Central memory CD8-positive, alpha-beta T cell (primary cell): ENCODE results near the gene ARRDC5.

Experiments used
- ATAC-seq: fragments of 150-1000 bp; cut with Tn5 transposase; replicated peaks from 2 replicates; pipeline ENCODE4 v1.10.0; 2022; ENCODE audit warnings: mild to moderate bottlenecking, moderate FRiP score, moderate number of reproducible peaks; ENCODE audit not compliant: poor library complexity, severe bottlenecking; ENCODE audit errors: extremely low read depth
- DNase-seq, 2 donors: peaks; one replicate each; pipeline ENCODE4 v3.0.0; 2021; ENCODE audit warnings: low spot score in 2 of 2
- H3K27ac Mint-ChIP-seq: one replicate; pipeline ENCODE4 v1.8.0; 2022; ENCODE audit warnings: low read depth, mild to moderate bottlenecking, moderate library complexity, mixed read lengths
- H3K27me3 Mint-ChIP-seq: one replicate; pipeline ENCODE4 v1.8.0; 2022; ENCODE audit warnings: mixed read lengths
- H3K36me3 Mint-ChIP-seq: one replicate; pipeline ENCODE4 v1.8.0; 2022; ENCODE audit warnings: mild to moderate bottlenecking, moderate library complexity, mixed read lengths; ENCODE audit not compliant: insufficient read depth
- H3K4me1 Mint-ChIP-seq: one replicate; pipeline ENCODE4 v1.8.0; 2022; ENCODE audit warnings: mixed read lengths
- H3K4me3 Mint-ChIP-seq: one replicate; pipeline ENCODE4 v1.8.0; 2022; ENCODE audit warnings: mild to moderate bottlenecking, moderate library complexity, mixed read lengths
- H3K9me3 Mint-ChIP-seq: one replicate; pipeline ENCODE4 v1.8.0; 2022; ENCODE audit warnings: mixed read lengths

The ARRDC5 gene

GRCh38 chr19:4922530-4923275 lies 20.0 kb upstream of the ARRDC5 start:
- ATAC-seq (no peak), DNase-seq (no peak)
- Mint-ChIP-seq H3K4me1 (no peaks in the 10 kb centered on the region), H3K36me3 (no peaks in the 10 kb centered on the region), H3K27me3 (no peaks in the 10 kb centered on the region), H3K4me3 (no peak overlapping the region), H3K9me3 (no peaks in the 10 kb centered on the region), H3K27ac (no peak overlapping the region)

DNA sequence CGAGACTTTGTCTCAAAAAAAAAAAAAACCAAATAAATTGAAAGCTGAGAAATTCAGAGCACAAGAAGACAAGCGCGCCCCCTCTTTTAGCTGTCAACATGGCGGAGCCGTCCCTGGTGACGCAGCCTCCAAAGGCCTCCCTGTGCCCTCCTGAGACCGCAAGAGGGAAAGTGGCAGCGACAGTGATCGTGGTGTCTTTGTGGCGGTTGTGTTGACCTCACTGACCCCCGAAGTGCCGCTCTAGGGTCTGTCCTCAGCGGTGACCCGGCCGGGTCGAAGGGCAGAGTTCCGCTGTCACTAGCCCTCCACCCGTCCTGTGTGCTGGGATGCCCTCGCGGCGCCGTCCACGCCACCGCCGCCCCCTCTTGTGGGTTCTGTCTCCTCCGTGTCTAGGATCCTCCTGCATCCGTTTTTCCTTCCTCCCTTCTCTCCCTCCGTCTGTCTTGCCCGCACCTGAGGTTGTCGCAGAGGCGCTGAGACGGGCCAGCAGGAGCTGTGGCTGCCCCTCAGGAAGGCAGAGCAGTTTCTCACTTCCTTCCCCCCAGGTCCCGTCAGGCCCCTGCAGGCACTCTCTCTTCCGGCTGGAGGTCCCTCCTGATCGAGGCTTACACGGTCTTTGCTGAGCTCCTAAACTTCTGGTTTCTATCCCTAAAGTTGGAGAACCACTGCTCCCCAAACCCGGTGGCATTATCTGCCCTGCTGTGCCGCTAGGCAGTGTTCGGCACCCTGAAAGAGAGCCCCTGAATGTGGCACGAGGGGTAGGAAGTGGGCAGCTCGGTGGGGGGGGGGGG lies 13.8 kb upstream of the ARRDC5 start:
- Mint-ChIP-seq H3K4me3 (peak overlapping the region; percentile 94), H3K4me1 (peaks cover 31% of the 10 kb centered on the region)

DNA sequence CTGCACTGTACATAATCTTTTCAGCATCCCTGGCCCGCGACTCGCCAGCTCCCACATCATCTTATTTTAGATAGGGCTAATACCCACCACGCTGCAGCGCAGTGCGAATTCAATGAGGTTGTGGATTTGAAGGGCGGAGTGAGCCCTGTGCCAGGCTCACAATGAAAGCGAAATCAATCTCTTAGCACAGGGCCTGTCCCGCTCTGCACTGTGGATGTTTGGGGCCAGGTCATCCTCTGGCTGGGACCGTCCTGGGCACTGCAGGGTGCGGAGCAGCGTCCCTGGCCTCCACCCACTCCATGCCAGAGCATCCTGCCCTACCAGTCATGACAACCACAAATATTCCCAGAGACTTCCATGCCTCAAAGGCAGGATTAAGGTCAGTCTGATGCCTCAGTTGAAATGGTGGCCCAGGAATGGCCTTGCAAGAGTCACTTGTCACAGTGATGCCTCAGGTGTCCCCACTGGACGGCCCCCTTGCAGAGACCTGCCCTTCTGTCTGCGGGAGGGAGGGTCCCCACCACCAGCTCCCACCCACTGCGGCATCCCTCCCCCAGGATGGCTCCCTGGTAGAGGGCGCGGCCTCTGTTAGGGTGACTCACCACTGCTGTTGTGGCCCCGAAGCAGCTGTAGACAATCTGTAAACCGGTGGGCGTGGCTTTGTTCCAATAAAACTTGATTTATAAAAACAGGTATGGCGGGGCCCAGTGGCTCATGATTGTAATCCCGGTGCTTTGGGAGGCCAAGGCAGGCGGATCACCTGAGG lies 12.2 kb upstream of the ARRDC5 start:
- Mint-ChIP-seq H3K27ac (peak overlapping the region; percentile 97), H3K4me1 (peaks cover 41% of the 10 kb centered on the region), H3K9me3 (no peaks in the 10 kb centered on the region), H3K36me3 (peaks cover 29% of the 10 kb centered on the region), H3K4me3 (peak overlapping the region; percentile 94), H3K27me3 (no peaks in the 10 kb centered on the region)
- DNase-seq: peak; percentile 50 to 66
- peak; percentile 70 for ATAC-seq

More for the DNA sequence above, 13.8 kb upstream of the ARRDC5 start:
- DNase-seq: peak; percentile 39 to 40
- Mint-ChIP-seq H3K36me3 (peaks cover 29% of the 10 kb centered on the region), H3K9me3 (no peaks in the 10 kb centered on the region), H3K27ac (peak overlapping the region; percentile 97), H3K27me3 (no peaks in the 10 kb centered on the region)
- ATAC-seq: peak; percentile 30

- Mint-ChIP-seq H3K27ac (peak overlapping the region; percentile 97), H3K4me1 (peaks cover 41% of the 10 kb centered on the region), H3K36me3 (peaks cover 29% of the 10 kb centered on the region), H3K27me3 (no peaks in the 10 kb centered on the region), H3K4me3 (peak overlapping the region; percentile 94), H3K9me3 (no peaks in the 10 kb centered on the region)
- ATAC-seq (peak; percentile 13), DNase-seq (peak in 1 of 2 donors; percentile 44)
Measured at GRCh38 chr19:4913996-4914735, 11.5 kb upstream of the ARRDC5 start.

DNA sequence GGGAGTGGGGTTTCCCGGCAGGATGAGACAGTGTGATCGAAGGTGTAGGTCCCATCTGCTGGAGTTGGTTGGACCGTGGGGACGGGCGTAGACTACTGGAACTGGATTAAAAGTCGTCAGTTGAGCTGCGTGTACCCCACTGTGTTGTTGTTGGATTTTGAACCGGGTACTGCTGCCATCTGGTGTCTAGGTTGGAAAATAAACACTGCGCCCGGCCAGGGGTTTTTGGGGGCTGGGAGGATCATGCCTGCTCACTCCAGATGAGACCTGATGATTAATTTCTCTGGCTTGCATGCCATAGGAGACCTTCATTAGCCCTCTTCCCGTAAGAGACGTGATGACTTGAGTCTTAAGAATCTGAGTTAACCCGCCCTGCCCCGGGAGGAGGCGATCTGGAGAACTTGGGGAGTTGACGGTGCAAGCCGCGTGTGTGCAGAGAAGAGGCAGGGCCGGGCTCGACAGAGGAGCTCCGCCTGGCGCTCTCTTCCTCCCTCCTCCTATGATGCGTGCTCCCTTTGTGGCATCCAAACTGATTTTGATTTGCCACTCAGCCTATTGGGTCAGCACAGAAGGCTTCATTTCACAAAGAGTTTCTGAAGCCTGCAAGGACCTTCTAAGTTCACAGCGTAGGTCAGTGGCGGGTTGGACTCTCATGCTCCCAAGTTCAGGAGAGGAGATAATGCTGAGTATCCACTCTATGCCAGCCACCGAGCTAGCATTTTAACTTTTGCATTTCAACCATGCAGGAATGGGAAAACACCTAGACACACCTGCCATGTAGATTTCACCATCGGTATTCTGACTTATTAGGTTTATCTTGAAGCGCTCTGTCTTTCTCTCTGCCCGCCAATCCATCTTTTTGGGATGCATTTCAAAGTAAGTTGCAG lies 9.3 kb upstream of the ARRDC5 start:
- peaks cover 33% of the 10 kb centered on the region for H3K36me3 Mint-ChIP-seq
- peaks cover 53% of the 10 kb centered on the region for H3K4me1 Mint-ChIP-seq
- DNase-seq (peak; percentile 49 to 63), ATAC-seq (peak; percentile 20)
- H3K27ac Mint-ChIP-seq: peak overlapping the region; percentile 87
- H3K9me3 Mint-ChIP-seq: no peaks in the 10 kb centered on the region
- peak overlapping the region; percentile 94 for H3K4me3 Mint-ChIP-seq
- H3K27me3 Mint-ChIP-seq: no peaks in the 10 kb centered on the region

- Mint-ChIP-seq H3K27ac (peak overlapping the region; percentile 87), H3K4me1 (peaks cover 59% of the 10 kb centered on the region), H3K4me3 (peak overlapping the region; percentile 94), H3K36me3 (peaks cover 30% of the 10 kb centered on the region), H3K27me3 (no peaks in the 10 kb centered on the region), H3K9me3 (no peaks in the 10 kb centered on the region)
- ATAC-seq: no peak
- no peak for DNase-seq
Measured at GRCh38 chr19:4911314-4911713, 8.6 kb upstream of the ARRDC5 start.

- peaks cover 62% of the 10 kb centered on the region for H3K4me1 Mint-ChIP-seq
- peaks cover 31% of the 10 kb centered on the region for H3K36me3 Mint-ChIP-seq
- H3K27ac Mint-ChIP-seq: peak overlapping the region; percentile 87
Measured at GRCh38 chr19:4910594-4911281, 8.0 kb upstream of the ARRDC5 start.

GRCh38 chr19:4909897-4910593 lies 7.3 kb upstream of the ARRDC5 start:
- Mint-ChIP-seq H3K27me3 (no peaks in the 10 kb centered on the region), H3K27ac (no peak overlapping the region), H3K4me1 (peaks cover 62% of the 10 kb centered on the region), H3K36me3 (peaks cover 30% of the 10 kb centered on the region), H3K9me3 (no peaks in the 10 kb centered on the region), H3K4me3 (peak overlapping the region; percentile 94)
- peak; percentile 64 for ATAC-seq
- peak; percentile 88 to 89 for DNase-seq

More at GRCh38 chr19:4910594-4911281, 8.0 kb upstream of the ARRDC5 start:
- H3K4me3 Mint-ChIP-seq: peak overlapping the region; percentile 94
- H3K9me3 Mint-ChIP-seq: no peaks in the 10 kb centered on the region
- DNase-seq (no peak), ATAC-seq (no peak)
- H3K27me3 Mint-ChIP-seq: no peaks in the 10 kb centered on the region

GRCh38 chr19:4909156-4909896 lies 6.6 kb upstream of the ARRDC5 start, which contains the start of gene UHRF1:
TSS of gene UHRF1 (plus strand) at chr19:4909501. CDS start at chr19:4910886, 1,385 bp downstream.
- no peaks in the 10 kb centered on the region for H3K27me3 Mint-ChIP-seq

DNA sequence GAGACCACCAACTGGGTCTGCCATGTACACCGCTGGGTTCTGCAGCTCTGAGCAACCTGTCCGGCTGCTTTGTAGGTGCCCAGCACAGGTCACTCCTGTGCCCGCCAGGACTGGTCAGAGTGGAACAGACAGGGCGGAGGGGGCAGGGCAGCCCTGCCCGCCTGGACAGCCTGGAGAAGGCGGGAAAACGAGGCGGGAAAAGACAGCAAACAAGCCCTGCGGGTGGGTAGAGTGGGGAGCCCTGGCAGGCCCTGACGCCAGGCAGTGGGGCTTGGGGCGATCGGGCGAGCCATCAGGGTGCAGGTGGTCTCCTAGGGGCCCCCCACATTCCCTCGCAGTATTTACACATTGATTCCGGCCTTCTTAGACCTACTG lies 6.1 kb upstream of the ARRDC5 start:
- H3K27me3 Mint-ChIP-seq: no peaks in the 10 kb centered on the region
- no peaks in the 10 kb centered on the region for H3K9me3 Mint-ChIP-seq
- H3K4me1 Mint-ChIP-seq: peaks cover 49% of the 10 kb centered on the region
- peak overlapping the region; percentile 59 for H3K4me3 Mint-ChIP-seq
- ATAC-seq: no peak
- H3K36me3 Mint-ChIP-seq: peaks cover 21% of the 10 kb centered on the region
- peak overlapping the region; percentile 51 for H3K27ac Mint-ChIP-seq
- no peak for DNase-seq

More at GRCh38 chr19:4909156-4909896, 6.6 kb upstream of the ARRDC5 start, which contains the start of gene UHRF1:
- Mint-ChIP-seq H3K4me1 (peaks cover 55% of the 10 kb centered on the region), H3K4me3 (peak within 1 kb of the TSS; percentile 94), H3K27ac (peak within 1 kb of the TSS; percentile 51), H3K9me3 (no peaks in the 10 kb centered on the region), H3K36me3 (peaks cover 27% of the 10 kb centered on the region)
- DNase-seq (no peak), ATAC-seq (no peak)
